Germinal center (tissue), 1 donor: Measurements from ENCODE around the gene EPB41L4A.
"Not testable (repeated sequence)": the region's sequence is repeated elsewhere in the genome, so short reads cannot be mapped to it uniquely, and the experiment has no call there.

Experiments used
- DNase-seq: peaks from one replicate; pipeline ENCODE4 v3.0.0; 2012; ENCODE audit warnings: mixed read lengths, low spot score

The EPB41L4A gene

DNA sequence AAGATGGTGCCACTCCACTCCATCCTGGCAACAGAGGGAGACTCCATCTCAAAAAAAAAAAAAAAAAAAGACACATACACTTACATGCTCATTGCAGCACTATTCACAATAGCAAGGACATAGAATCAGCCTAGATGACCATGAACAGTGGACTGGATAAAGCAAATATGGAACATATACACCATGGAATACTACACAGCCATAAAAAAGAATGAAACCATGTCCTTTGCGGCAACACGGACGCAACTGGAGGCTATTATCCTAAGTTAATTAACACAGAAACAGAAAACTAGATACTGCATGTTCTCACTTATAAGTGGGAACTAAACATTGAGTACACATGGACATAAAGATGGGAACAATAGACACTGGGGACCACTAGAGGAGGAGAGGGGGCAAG, 210.9 kb downstream of the EPB41L4A start:
- DNase-seq: not testable (repeated sequence)

DNA sequence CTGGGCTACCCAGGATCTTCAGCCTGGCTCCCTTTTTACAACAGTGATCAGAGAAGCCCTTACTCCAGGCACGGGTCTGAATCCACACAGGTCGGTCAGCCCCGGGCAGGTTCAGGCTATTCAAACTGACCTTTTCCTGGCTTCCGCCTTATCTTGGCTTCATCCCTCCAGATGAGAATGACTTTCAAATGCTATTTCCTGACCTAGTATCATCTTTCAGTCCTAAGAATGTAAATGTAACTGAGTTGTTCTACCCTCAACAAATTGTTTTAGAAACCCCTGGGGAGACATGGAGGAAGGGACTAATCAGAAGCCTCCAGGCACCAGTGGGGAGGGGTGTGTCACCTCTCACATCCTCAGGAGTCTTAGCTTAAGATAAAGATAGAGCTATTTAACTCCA, 213.2 kb downstream of the EPB41L4A start:
- DNase-seq: no peak

DNA sequence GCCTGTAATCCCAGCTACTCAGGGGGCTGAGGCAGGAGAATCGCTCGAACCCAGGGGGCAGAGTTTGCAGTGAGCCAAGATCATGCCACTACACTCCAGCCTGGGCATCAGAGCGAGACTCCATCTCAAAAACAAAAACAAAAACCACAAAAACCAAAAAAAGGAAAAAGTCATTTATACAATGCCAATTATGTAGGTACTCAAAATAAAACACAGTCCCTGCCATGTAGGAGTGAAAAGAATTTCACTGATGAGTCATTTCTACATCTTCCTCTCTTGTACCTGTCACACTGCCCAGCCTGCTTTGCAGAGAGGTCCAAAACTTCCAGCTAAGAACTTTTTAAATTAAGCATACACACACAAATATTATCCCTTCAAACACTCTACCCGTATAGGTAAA, 215.8 kb downstream of the EPB41L4A start:
- no peak for DNase-seq

DNA sequence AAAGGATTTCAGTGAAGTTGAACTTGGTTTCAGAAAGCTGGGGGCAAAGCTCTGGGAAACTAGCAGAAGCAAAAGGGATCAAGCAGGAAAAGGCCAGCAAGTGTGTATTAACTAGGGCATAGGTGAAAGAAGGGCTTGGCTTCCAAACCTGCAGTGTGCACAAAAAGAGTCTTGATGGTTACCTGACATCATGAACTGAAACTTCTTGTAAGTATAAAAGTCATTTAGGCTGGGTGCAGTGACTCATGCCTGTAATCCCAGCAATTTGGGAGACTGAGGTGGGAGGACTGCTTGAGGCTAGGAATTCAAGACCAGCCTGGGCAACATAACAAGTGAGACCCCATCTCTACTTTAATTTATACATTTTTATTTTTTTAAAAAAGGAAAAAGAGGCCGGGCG, 216.4 kb downstream of the EPB41L4A start:
- DNase-seq: no peak

DNA sequence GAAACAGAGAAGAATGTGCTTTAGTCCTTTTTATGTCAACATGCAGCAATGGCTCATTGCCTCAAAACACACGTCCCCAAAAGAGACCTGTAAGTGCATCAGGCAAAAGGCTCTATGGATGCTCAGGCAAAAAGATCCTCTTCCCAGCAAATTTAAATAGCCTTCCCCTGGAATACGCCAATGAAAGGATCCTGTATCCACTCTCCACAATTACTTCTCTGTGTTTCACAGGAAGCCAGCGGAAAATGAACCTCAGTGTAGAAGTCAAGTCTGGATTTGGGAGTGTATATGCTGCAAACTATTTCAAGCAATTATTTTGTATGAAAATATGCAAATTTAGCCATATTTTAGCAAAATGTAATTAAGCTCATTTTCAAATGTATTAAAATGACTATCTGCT, 217.9 kb downstream of the EPB41L4A start:
- DNase-seq: no peak

DNA sequence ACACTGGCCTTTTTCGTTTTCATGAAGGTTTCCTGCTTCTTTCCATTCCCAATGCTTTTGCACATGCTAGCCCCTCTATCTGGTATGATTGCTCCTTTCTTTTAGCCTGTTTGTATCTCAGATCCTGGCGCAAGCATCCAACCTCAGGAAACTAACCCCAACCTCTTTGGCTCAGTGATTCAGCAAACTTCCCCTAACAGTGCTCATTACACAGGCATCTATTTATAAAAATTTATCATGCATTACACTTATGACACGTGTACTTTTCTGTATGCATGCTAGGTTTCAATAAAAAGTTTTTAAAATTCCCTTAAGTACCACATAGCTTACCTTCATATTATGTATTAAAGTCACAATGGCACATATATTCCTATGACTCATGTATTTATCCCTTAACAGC, 218.9 kb downstream of the EPB41L4A start:
- DNase-seq: no peak

DNA sequence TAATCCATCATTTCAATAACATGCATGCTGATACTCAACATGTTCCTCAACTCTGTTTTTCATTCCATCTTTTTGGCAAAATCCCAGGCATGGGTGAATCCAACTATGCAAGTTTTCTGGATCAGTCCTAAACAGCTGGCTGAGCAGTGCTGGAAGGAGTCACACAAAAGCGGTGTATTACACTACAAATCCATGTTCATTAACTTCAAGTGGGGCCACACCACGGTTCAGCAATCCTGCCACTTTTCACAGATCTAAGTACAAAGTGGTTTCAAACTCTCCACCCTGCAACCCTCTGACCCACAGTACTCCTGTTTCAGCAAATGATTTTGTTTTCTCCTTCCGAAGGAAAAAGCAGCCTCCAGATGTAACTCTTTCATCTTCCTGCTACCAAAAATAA, 222.5 kb downstream of the EPB41L4A start:
- DNase-seq: no peak

DNA sequence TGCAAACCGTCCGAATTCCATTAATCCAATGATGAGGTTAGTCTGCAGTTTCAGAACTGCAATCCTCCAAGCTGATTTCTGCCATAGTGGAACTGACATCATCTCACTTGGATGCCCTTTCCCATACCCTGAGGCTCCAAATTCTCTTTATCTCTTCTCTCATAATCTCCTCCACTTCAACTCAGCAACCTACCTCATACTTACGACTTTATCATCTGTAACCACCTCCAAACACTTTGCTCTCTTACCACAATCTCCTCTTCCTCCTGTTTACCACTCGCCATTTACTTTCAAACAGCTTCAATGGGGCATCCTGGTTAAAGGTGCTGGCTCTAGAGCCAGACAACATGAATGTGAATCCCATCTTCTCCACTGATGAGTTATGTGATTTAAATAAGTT, 223.2 kb downstream of the EPB41L4A start:
- DNase-seq: no peak

DNA sequence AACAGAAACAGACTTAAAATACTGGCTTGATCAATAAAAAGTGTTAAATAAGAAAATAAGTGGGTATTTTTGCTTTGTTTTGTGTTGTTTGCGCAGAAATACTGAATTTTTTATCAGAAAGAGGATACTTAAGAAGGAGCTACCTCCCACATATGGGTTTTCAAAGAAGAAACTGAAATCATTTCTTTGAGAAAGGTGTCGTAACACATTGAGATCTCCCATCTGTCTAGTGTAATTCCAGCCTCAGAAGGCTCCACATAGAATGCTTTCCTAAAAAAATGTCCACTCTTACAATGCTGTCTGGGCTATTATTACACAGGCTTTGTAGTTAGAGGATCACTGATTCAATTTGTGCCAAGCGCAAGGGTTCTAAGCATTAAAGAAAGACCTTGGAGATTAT, 226.2 kb downstream of the EPB41L4A start:
- no peak for DNase-seq

DNA sequence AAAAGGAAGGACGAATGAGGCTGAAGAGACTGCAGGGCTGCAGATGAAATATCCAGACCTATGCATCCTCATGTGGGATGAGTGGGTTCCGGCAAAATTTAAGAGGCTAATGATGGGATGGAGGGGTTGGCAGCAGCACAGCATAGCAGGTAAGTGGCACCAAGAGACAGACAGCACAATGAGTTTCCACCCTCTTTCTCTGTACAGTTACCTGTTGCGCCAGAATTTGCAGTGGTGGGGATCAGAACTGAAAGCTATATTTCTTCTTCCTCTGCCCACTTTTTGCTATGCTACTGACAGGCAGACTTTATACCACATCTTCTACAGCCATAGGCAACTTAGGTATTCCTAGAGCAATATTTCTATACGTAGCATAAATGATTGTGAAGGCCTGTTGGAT, 227.0 kb downstream of the EPB41L4A start:
- DNase-seq: no peak

DNA sequence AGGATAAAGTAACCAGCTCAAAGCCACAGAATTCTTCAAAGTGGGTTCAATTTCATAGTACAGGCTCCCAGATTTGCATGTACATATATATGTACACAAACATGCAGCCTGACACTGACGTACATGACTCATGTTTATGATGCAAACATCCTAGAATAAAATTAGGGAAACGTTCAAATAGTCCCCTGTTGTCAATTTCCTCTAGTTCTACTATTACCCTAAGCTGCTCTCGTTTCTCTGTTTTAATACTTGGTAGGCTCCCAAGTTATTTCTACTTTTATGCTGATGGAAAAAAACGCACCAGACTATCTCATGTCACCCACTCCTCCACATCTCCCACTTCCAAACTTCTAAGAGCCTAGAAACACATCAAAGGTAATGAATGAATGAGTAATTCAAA, 229.7 kb downstream of the EPB41L4A start:
- DNase-seq: no peak

DNA sequence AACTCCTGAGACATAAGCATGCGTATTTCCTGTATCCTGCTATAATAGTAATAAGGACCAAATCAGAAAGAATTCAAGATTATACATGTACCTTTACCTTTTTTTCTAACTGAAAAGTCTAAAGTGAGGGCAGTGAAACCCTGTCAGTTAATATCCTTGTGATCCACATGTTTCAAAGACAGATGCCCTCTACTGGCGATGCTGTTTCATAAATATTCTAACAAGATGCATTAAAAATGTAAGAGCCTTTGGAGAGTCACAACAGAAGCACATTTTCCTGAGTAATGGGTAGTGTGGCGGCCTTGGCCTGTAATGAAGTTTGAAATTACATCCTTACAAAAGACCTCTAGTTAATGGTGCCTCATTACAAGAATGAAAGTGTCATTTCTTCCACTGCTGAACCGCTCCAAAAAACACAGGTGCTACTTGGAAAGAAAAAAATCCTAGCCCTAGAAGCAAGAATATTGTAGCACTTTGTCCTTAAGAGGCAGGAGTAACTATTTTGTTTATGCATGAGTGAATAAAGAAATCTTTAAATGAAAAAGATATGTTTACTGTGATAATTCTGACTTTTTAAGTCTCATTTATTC, 232.6 kb downstream of the EPB41L4A start:
- peak; percentile 17 for DNase-seq

DNA sequence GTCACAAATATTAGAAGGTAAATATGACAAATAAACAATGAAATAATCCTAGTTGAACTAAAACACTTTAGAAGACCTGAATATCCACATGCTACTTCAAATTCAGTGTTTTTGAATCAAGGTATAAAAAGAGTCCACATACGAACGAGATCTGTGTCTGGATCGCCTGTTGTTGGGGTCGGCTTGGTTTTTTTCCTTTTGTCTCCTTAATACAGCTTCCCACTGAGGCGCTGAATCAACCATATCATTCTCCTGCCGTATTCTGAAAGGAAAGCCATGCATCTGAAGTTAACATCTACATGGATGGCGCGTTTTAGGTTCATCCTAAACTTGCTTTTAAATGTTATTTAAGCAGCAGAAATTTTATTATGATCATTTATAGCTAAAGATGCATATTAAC, 235.2 kb downstream of the EPB41L4A start:
- DNase-seq: no peak

DNA sequence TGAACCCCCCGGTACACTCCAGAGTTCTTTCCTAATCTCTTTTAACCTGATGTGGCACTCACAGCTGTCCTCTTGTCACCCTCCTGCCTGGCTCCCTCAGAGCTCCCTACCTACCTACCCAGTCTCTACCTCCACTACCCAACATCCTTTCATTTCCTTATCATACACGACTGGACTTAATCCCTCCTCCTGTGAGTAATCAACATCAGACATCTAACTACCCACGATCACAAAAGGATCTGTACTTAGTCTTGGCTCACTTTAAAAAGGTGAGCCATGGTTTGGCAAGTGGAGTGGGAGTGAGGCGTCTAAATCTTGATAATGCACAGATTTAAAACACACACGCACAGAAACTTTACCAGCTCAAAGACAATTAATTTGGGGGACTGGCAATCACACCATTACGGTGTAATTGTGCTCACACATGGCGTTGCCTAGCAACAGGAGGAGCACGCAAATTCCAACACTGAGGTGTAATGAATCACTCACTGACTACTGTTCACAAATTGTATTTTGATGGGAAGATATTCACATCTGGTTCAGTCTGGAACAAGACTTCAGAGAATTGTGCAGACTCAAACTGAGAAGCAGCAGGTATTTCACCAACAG, 235.9 kb downstream of the EPB41L4A start:
- no peak for DNase-seq

DNA sequence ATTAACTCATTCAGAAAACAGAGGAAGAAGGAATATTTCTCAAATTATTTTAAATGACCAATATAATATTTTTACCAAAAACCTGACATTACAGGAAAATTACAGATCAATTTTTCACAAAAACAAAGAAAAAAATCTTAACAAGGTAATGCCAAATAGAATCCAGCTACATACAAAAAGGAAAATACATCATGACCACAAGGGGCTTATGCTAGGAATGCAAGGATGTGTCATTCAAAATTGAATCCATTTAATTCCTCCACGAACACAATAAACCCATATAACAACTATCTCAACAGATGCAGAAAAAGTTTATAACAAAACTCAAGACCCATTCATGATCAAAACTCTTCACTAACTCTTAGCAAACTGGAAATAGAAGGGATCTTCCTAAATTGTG, 239.8 kb downstream of the EPB41L4A start:
- DNase-seq: no peak

DNA sequence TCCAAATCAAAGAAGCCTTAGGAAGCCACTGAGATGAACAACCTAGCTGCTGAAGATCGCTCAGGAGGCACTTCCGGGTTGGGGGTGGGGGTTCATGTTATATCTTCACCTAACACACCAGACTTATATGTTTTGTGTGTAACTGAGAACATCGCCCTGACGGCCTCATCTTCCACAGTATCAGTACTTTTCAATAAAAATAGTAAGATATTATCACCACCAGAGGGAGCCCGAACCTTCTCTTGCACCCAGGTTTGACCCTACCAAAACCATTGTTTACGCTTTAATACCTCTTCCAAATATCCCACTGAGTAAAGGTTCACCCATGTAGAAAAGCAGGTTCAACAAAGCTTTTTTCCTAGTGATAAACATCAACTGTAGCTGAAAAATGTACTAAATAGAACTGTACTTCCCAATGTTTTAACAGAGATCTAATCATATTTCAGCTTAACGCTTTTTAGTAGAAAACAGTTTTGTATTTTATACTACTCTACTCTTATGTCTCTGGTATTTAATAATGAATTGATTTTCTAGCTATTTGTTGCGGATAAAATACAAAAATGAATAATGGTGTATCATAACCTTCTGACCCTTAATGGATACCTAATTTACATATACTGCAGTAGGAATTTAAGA, 244.0 kb downstream of the EPB41L4A start:
- DNase-seq: peak; percentile 51

DNA sequence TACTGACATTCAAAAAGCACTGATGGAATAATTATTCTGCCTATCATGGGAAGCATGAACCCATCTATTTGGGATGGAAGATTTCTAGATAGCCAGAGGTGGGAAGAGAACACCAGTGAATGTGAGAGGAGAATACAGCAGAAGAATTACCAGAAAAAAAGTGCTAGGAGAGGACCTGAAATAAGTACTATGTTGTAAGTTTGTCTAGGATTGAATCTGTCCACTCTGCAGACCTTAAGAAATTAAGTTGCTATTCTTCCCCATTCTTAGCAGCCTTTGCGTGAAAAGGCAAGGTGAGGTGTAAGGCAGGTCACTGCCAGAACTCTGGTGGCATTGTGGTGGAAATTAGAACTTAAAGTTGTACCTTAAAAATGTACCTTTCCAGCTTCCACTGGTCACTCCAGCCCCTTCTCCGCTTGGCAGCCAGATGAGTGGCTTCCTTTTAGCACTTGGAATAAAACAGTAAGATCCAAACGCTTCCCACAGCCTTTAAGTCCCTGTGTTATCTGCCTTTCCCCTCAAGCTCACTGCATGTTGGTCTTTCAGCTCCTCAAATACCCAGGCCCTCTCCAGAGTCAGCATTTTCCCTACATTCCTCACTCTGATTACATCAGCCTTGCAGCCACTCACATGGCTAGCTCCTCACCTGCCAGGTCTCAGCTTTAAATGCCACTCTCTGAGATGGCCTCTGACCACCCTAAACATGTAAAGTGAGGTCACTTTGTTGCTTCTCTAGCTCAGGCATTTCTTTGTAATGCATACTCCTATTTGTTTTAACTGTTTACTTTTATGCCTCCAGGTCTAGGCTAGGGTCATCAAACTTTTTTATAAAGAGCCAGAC, 253.0 kb downstream of the EPB41L4A start:
- DNase-seq: no peak

DNA sequence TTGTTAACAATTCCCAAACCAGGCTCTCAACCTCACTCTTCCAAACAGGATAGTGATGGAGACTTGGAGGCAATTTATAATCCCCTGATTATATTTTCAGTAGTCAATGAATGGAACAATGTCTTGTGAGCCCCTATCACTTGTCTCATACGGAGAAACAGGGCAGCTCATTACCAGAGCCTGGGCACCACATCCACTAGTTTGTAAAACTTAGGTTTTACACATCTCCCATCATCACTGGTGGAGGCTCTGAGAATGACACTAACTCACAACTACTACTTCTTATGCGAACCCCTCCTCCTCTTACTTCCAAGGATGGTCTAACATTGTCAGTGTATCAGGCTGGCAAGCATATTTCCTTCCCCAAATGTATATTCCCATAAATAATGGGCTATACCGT, 253.7 kb downstream of the EPB41L4A start:
- no peak for DNase-seq

DNA sequence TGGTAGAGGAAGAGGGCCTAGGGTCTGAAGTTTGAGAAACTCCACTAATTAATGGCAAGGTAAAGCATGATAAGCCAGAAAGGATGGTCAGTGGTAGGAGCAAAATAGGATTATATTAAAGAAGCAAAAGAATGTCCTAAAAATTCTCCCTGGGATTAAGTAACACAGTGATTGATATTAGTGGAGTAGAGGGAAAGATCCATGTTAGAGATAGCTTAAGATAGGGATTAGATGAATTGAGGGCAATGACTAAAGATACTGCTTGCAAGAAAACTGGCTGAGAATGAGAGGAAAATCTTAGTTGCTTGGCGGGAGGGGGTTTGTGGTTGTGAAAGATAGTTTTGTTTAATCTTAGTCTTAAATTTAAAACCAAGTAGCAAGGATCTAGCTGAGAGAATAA, 255.6 kb downstream of the EPB41L4A start:
- DNase-seq: no peak

DNA sequence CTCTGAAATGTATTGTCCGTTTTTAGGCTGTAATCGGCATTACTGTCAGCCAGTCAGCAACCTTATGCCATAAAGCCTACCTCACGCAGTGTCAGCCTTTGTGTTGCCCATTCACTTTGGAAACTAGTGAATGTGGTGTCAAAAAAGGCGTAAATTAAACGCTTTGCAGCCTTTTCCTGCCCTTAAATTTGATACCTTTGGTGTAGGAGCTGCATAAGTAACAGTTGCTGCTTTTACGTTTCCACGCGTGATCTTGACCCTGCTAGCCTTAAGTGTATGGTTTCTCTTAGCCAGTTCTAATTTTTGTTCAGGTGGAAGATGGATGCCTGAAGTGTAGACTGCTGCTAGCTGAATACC, 257.7 kb downstream of the EPB41L4A start:
- DNase-seq: no peak

DNA sequence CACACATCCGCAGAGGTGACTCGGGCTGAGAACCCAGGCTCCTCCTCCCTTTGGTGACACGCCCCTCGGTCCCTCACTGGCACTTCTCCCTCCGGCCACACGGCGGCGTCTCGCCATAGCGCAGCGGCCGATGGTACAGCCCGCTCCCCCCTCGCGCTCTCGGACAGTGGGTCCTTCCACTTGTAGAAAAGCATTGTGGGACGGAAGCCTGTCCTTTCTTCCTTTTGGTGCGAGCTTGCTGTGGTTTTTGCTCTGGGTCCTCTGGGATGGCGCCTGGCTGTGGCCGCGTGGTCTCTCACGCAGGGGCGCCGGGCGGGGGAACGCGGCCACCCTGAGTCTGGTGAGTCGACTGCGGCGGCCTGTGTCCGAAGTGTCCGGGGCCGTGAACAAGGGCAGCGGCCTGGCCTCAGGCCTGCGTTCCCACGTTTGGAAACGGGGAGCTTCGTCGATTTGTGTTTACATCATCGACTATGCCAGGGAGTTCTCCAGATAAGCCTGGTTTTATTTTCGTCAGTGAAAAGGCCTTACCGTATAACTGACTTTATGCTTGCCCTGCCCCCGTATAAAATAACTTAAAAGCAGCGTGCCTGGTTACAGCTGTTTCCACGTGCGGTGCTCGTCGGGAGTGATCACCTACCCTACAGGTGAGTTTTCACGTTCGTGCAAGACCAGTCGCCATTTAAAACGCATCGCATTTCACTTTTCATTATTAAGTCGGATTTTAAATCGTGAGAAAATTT, 258.3 kb downstream of the EPB41L4A start:
- peak; percentile 88 for DNase-seq

DNA sequence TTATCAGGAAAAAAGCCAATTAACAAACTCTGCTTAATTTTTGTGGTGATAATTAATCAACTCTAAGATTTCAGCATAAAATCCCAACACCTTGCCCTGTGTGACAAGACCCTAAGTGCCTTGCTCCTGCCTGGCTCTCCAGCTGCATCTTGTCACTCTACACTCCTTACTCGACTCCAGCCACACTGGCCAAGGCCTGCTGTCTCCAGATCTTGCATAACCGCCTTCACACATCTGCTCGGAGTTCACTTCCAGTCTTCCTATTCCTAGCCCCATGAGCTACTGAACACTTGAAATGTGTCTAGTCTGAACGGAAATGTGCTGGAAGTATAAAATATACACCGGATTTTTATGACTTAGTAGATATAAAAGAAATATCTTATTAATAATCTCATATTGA, 259.6 kb downstream of the EPB41L4A start:
- no peak for DNase-seq
